ENCODE data around the gene NRXN3.

Gene NRXN3

GRCh38 chr14:79852950-79853744, 1683.0 kb downstream of the NRXN3 start:
- no peak for DNase-seq (ENCODE audit: low spot score in 2 of 2)
- Histone ChIP-seq H3K36me3 (replicated peaks) (no peaks in the 10 kb centered on the region), H3K4me1 (no peaks in the 10 kb centered on the region), H3K27me3 (ENCODE audit: low read depth) (no peaks in the 10 kb centered on the region), H3K9me3 (no peaks in the 10 kb centered on the region), H3K4me3 (no peak overlapping the region)
- in situ Hi-C loops (cut with MboI; ENCODE audit: low sequenced_read_pairs) = no loop called here

DNA sequence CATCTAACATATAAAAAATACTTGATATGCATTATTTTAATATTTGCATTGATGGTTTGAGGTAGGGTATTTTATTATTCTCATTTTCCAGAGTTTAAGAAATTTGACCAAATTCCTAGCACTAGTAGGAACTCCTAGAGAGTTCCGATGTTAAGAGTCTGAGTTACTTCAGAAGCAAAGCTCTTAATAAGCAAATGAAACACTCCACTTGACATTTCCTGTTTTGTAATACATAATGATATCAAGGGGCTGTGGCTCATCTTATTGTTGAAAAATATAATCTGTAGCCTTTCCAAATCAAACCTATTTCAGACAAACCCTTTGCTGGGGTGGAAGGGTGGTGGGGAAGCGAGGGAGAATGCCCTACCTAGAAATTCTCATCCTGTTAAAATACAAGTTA, 1685.6 kb downstream of the NRXN3 start:
- in situ Hi-C loops (cut with MboI; ENCODE audit: low sequenced_read_pairs) = no loop called here
- Histone ChIP-seq H3K4me1 (no peaks in the 10 kb centered on the region), H3K36me3 (replicated peaks) (no peaks in the 10 kb centered on the region), H3K27me3 (ENCODE audit: low read depth) (no peaks in the 10 kb centered on the region), H3K9me3 (no peaks in the 10 kb centered on the region), H3K4me3 (no peak overlapping the region)
- DNase-seq (ENCODE audit: low spot score in 2 of 2) = no peak

DNA sequence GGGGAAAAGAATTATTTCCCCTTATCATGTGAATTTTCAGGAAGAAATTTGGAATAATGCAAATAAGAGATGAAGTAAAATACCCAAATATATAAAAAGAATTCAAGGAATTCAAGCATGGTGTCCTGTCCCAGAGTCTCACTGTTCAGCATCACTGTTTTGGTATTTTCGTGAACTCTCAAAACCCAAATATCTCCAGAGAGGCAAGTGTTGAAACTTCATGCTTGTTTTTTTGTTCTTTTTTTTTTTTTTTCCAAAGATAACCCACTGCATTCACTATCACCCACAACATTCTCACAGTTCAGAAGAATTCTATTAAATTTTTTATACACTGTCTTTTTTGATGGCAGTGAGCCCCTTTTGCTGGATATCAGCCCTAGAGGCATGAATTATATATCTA, 1686.2 kb downstream of the NRXN3 start:
- no peak overlapping the region for H3K4me3 ChIP-seq
- in situ Hi-C loops (cut with MboI; ENCODE audit: low sequenced_read_pairs) = no loop called here
- H3K36me3 ChIP-seq (replicated peaks) = no peaks in the 10 kb centered on the region
- H3K27me3 ChIP-seq (ENCODE audit: low read depth) = no peaks in the 10 kb centered on the region
- DNase-seq (ENCODE audit: low spot score in 2 of 2) = no peak
- no peaks in the 10 kb centered on the region for H3K9me3 ChIP-seq
- no peaks in the 10 kb centered on the region for H3K4me1 ChIP-seq

DNA sequence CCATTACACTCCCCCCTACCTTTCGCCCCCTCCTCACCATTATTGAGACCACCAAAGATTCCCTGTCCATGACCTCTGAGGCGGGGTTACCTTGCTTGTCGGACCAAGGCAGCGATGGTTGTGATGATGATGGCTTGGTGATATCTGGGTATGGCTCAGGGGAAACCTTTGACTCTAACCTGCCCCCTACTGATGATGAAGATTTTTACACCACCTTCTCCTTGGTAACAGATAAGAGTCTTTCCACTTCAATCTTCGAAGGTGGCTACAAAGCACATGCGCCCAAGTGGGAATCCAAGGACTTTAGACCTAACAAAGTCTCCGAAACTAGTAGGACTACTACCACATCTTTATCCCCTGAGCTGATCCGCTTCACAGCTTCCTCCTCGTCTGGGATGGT, 1690.9 kb downstream of the NRXN3 start:
- no peaks in the 10 kb centered on the region for H3K9me3 ChIP-seq
- no peaks in the 10 kb centered on the region for H3K36me3 ChIP-seq (replicated peaks)
- no peak for DNase-seq (ENCODE audit: low spot score in 2 of 2)
- no peaks in the 10 kb centered on the region for H3K27me3 ChIP-seq (ENCODE audit: low read depth)
- no peak overlapping the region for H3K4me3 ChIP-seq
- in situ Hi-C loops (cut with MboI; ENCODE audit: low sequenced_read_pairs) = no loop called here
- no peaks in the 10 kb centered on the region for H3K4me1 ChIP-seq

DNA sequence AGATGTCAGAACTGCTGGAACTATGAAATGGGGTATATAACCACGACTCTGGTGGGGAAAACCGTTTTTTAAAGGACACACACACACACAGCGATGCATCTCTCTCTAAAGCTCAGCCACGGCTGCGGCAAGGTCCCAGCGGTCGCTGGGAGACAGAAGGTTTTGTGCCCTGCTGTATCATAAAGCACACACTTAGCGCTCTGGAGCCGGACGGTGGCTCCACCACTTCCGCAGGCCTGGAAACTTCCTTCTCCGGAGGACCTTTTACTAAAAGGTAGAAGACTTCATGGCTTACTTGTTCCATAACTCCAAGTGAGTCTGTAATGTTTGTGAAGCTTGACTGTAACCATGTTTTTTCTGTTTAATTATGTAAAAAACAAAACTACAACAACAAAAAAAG, 1691.9 kb downstream of the NRXN3 start:
- H3K4me1 ChIP-seq = no peaks in the 10 kb centered on the region
- in situ Hi-C loops (cut with MboI; ENCODE audit: low sequenced_read_pairs) = no loop called here
- no peak for DNase-seq (ENCODE audit: low spot score in 2 of 2)
- no peaks in the 10 kb centered on the region for H3K36me3 ChIP-seq (replicated peaks)
- no peaks in the 10 kb centered on the region for H3K27me3 ChIP-seq (ENCODE audit: low read depth)
- no peaks in the 10 kb centered on the region for H3K9me3 ChIP-seq
- H3K4me3 ChIP-seq = no peak overlapping the region

GRCh38 chr14:79871136-79871535, 1701.0 kb downstream of the NRXN3 start:
- Histone ChIP-seq H3K27me3 (ENCODE audit: low read depth) (no peaks in the 10 kb centered on the region), H3K4me1 (no peaks in the 10 kb centered on the region), H3K4me3 (no peak overlapping the region), H3K9me3 (no peaks in the 10 kb centered on the region), H3K36me3 (replicated peaks) (no peaks in the 10 kb centered on the region)
- DNase-seq (ENCODE audit: low spot score in 2 of 2) = peak in 1 of 2 experiments; percentile 8
- in situ Hi-C loops (cut with MboI; ENCODE audit: low sequenced_read_pairs) = no loop called here

DNA sequence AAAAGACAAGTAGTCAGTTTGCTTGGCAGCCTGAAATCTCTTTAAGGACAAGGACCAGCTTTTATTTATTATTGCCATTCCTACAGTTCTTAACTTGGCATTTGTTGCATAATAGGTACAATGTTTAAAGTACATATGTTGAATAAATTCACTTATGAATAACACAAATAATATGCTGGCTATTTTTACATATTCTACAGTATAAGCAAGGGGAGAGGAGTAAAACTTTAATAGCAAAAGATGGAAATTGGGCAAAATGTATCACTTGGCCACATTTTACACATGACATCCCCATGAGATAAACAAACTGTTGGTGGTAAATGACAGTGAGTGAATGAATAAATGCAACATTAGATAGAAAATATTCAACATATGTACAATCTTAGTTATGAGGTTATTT, 1708.1 kb downstream of the NRXN3 start:
- no peak for DNase-seq (ENCODE audit: low spot score in 2 of 2)
- no peaks in the 10 kb centered on the region for H3K36me3 ChIP-seq (replicated peaks)
- no peak overlapping the region for H3K4me3 ChIP-seq
- H3K9me3 ChIP-seq = no peaks in the 10 kb centered on the region
- no peaks in the 10 kb centered on the region for H3K27me3 ChIP-seq (ENCODE audit: low read depth)
- H3K4me1 ChIP-seq = no peaks in the 10 kb centered on the region
- in situ Hi-C loops (cut with MboI; ENCODE audit: low sequenced_read_pairs) = no loop called here

- Histone ChIP-seq H3K4me3 (no peak overlapping the region), H3K9me3 (no peaks in the 10 kb centered on the region), H3K4me1 (no peaks in the 10 kb centered on the region), H3K36me3 (replicated peaks) (no peaks in the 10 kb centered on the region), H3K27me3 (ENCODE audit: low read depth) (no peaks in the 10 kb centered on the region)
- no peak for DNase-seq (ENCODE audit: low spot score in 2 of 2)
- in situ Hi-C loops (cut with MboI; ENCODE audit: low sequenced_read_pairs) = no loop called here
Measured at GRCh38 chr14:79878785-79879184, 1708.6 kb downstream of the NRXN3 start.

GRCh38 chr14:79881299-79881698, 1711.1 kb downstream of the NRXN3 start:
- H3K36me3 ChIP-seq (replicated peaks) = no peaks in the 10 kb centered on the region
- no peak for DNase-seq (ENCODE audit: low spot score in 2 of 2)
- no peaks in the 10 kb centered on the region for H3K4me1 ChIP-seq
- H3K27me3 ChIP-seq (ENCODE audit: low read depth) = no peaks in the 10 kb centered on the region
- H3K9me3 ChIP-seq = no peaks in the 10 kb centered on the region
- H3K4me3 ChIP-seq = no peak overlapping the region
- in situ Hi-C loops (cut with MboI; ENCODE audit: low sequenced_read_pairs) = no loop called here

DNA sequence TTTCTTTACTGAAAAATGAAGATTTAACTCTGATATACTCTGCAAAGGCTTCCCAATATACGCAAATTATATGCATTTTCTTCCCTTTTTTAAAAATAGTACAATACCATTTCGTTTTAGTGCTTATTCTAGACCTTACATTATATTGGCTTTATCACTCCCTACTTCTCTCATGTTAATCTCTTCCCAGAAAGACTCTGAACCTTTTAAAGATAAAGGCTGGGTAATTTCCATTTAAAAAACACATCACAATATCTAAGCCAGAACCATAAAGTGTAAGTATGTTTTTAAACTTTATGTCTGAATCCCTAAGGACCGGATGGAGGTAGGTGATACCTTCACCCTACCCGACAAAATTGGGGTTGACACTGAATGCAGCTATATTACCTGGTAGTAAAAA, 1720.4 kb downstream of the NRXN3 start:
- no peaks in the 10 kb centered on the region for H3K36me3 ChIP-seq (replicated peaks)
- no peaks in the 10 kb centered on the region for H3K27me3 ChIP-seq (ENCODE audit: low read depth)
- no peaks in the 10 kb centered on the region for H3K9me3 ChIP-seq
- DNase-seq (ENCODE audit: low spot score in 2 of 2) = no peak
- in situ Hi-C loops (cut with MboI; ENCODE audit: low sequenced_read_pairs) = no loop called here
- no peak overlapping the region for H3K4me3 ChIP-seq
- H3K4me1 ChIP-seq = no peaks in the 10 kb centered on the region

- in situ Hi-C loops (cut with MboI; ENCODE audit: low sequenced_read_pairs) = no loop called here
- no peaks in the 10 kb centered on the region for H3K9me3 ChIP-seq
- H3K4me3 ChIP-seq = no peak overlapping the region
- H3K4me1 ChIP-seq = no peaks in the 10 kb centered on the region
- no peaks in the 10 kb centered on the region for H3K36me3 ChIP-seq (replicated peaks)
- no peak for DNase-seq (ENCODE audit: low spot score in 2 of 2)
- H3K27me3 ChIP-seq (ENCODE audit: low read depth) = no peaks in the 10 kb centered on the region
Measured at GRCh38 chr14:79896009-79896408, 1725.8 kb downstream of the NRXN3 start.

- Histone ChIP-seq H3K9me3 (no peaks in the 10 kb centered on the region), H3K4me1 (no peaks in the 10 kb centered on the region), H3K36me3 (replicated peaks) (no peaks in the 10 kb centered on the region), H3K27me3 (ENCODE audit: low read depth) (no peaks in the 10 kb centered on the region), H3K4me3 (no peak overlapping the region)
- in situ Hi-C loops (cut with MboI; ENCODE audit: low sequenced_read_pairs) = no loop called here
- no peak for DNase-seq (ENCODE audit: low spot score in 2 of 2)
Measured at GRCh38 chr14:79899610-79900009, 1729.4 kb downstream of the NRXN3 start.

GRCh38 chr14:79904497-79904896, 1734.3 kb downstream of the NRXN3 start:
- Histone ChIP-seq H3K27me3 (ENCODE audit: low read depth) (no peaks in the 10 kb centered on the region), H3K4me3 (no peak overlapping the region), H3K4me1 (no peaks in the 10 kb centered on the region), H3K36me3 (replicated peaks) (no peaks in the 10 kb centered on the region), H3K9me3 (no peaks in the 10 kb centered on the region)
- in situ Hi-C loops (cut with MboI; ENCODE audit: low sequenced_read_pairs) = no loop called here
- no peak for DNase-seq (ENCODE audit: low spot score in 2 of 2)

DNA sequence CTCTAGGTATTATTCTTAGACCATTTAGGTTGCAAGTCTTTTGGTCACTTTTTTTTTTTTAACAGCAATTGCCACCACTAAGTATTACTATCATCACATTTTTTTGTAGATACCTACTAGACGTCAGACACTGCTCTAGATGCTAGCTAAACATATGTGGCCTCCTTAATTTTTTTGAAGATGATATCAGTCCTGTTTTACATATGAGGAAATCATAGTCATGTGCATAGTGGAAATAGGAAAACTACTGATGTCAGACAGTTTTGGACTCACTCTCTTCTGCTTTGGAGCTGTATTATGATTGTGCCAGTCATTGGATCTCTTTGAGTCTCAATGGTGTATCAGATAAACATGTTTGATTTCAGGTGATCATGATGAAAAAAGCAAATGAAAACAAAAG, 1736.8 kb downstream of the NRXN3 start:
- no peak for DNase-seq (ENCODE audit: low spot score in 2 of 2)
- Histone ChIP-seq H3K9me3 (no peaks in the 10 kb centered on the region), H3K4me3 (no peak overlapping the region), H3K4me1 (no peaks in the 10 kb centered on the region), H3K27me3 (ENCODE audit: low read depth) (no peaks in the 10 kb centered on the region), H3K36me3 (replicated peaks) (no peaks in the 10 kb centered on the region)
- in situ Hi-C loops (cut with MboI; ENCODE audit: low sequenced_read_pairs) = no loop called here

DNA sequence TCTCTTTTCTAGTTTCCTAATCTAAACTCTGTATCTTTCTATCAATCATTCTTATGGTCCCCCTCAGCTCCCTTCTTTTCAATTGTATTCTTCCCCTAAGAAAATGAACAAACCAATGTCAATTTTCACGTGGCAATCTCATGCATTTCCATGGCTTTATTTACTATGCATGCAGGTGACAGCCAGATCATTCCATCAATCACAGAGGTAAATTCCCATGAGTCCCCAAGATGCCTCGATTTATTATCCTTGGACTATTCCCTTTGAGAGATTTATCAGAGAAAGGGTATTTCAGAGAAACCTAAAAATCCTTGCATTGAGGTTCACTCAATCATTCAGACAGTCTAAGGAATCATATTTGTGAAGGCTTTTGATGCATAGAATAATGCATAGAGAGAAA, 1739.9 kb downstream of the NRXN3 start:
- no peak for DNase-seq (ENCODE audit: low spot score in 2 of 2)
- in situ Hi-C loops (cut with MboI; ENCODE audit: low sequenced_read_pairs) = no loop called here
- Histone ChIP-seq H3K4me1 (no peaks in the 10 kb centered on the region), H3K9me3 (no peaks in the 10 kb centered on the region), H3K4me3 (no peak overlapping the region), H3K27me3 (ENCODE audit: low read depth) (no peaks in the 10 kb centered on the region), H3K36me3 (replicated peaks) (no peaks in the 10 kb centered on the region)
